Tibial nerve (tissue), 4 donors: Measurements from ENCODE around the gene NDUFB11. TPM values are rescaled to one million over a fixed set of nuclear protein-coding genes. Genes with fewer than 3 reads are reported as not detected.

Experiments used
- DNase-seq, 2 donors: peaks; one replicate each; pipeline ENCODE4 v3.0.0-alpha.2; 2019; ENCODE audit warnings: low spot score in 2 of 2
- H3K27ac ChIP-seq, 4 donors: fragments of 200-600 bp; sonication (generic) in 3 of 4; one replicate each; pipeline ENCODE4 v1.5.1; 2017 to 2019; ENCODE audit warnings: mild to moderate bottlenecking in 1 of 4
- H3K27me3 ChIP-seq, 2 donors: fragments of 200-600 bp; sonication (generic) in 1 of 2; one replicate each; pipeline versions ENCODE4 v1.5.1 to v1.6.0; 2017 to 2019
- H3K36me3 ChIP-seq, 3 donors: fragments of 200-600 bp; sonication (generic); one replicate each; pipeline ENCODE4 v1.5.1; 2018 to 2019
- H3K4me1 ChIP-seq, 4 donors: fragments of 200-600 bp; sonication (generic) in 3 of 4; one replicate each; pipeline ENCODE4 v1.5.1; 2017 to 2019
- H3K4me3 ChIP-seq, 4 donors: fragments of 200-600 bp; sonication (generic) in 3 of 4; one replicate each; pipeline ENCODE4 v1.5.1; 2017 to 2019; ENCODE audit warnings: mild to moderate bottlenecking in 1 of 4, moderate library complexity in 1 of 4
- H3K9me3 ChIP-seq, 4 donors: fragments of 200-600 bp; sonication (generic) in 3 of 4; one replicate each; pipeline ENCODE4 v1.5.1; 2017 to 2019
- CTCF ChIP-seq, 5 experiments: fragments of 200-600 bp in 3 of 5; fragments of 450-650 bp in 2 of 5; sonication (generic) in 3 of 5; IDR thresholded peaks; one replicate each; pipeline ENCODE4 v1.5.1; 2016 to 2019; ENCODE audit warnings: antibody characterized with exemption in 5 of 5, mild to moderate bottlenecking in 3 of 5, moderate library complexity in 2 of 5
- EP300 ChIP-seq, 2 donors: sonication (generic); formaldehyde crosslinking; IDR thresholded peaks; one replicate each; pipeline ENCODE4 v1.6.1; 2017; ENCODE audit warnings: antibody characterized with exemption in 2 of 2, mild to moderate bottlenecking in 1 of 2
- POLR2A ChIP-seq, 2 donors: fragments of 450-650 bp; IDR thresholded peaks; one replicate each; pipeline ENCODE4 v1.6.1; 2017; ENCODE audit warnings: antibody characterized with exemption in 2 of 2, mild to moderate bottlenecking in 2 of 2, moderate library complexity in 2 of 2
- WGBS, 2 donors: methylation state at CpG; one replicate each; pipeline ENCODE4 v1.1.5; 2018; 5-methylcytosine and 5-hydroxymethylcytosine counted together
- total RNA-seq, 4 donors: library from RNA; depleted of rRNA; stranded (reverse); fragments of >200 nt; gene quantifications; one replicate each; pipeline ENCODE4 v1.1.0, GENCODE V29; 2016

NDUFB11 gene
- total RNA-seq, 4 donors from 2014 or later = 45.4 to 78.1 (median 60.5) TPM

DNA sequence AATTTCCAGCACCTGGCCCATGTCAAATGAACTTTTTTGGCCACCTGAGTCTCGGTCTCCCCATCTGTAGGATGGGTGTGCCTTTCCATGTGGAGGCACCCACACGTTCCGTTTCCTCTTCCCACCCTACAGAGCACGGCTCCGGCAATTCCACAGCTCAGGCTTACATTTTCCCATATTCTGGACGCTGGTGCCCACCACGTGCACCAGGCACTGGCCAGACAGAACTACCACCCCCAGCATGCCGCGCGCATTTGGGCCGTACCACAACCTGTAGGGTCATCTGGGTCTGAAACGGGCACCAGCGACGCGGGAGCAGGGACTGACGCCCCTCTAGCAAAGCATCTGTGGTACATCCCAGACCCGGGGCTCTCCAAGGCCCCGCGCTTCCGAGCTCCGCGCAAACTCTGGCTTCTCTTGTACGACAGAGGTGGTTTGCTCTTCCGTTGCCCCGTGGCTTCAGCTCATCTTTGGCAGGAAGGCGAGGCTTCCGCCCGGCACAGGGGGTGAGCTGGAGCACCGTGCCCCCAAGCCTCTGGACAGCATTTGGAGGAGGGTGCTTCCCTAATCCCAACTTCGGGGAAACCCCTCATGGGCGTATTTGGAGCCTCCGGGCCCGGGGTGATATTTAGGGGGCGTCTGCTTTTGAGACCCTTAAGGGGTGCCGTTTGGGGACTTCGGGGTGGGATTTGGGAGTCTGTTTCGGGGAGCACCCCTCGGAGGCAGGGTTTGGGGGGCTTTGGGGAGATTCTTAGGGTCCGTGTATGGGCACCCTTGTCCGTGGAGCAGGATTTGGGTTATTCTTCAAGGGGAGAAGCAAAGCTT lies 46.2 kb upstream of the NDUFB11 start:
- peak; percentile 62 to 70 for DNase-seq
- Histone ChIP-seq H3K4me3 (peak overlapping the region; percentile 33 to 61 (median 48)), H3K27ac (peak overlapping the region in 3 of 4 donors; percentile 19 to 77 (median 70)), H3K27me3 (peaks cover 0 to 12% of the 10 kb centered on the region in 2 donors), H3K9me3 (no peaks in the 10 kb centered on the region), H3K4me1 (peaks cover 0 to 32% (median 8%) of the 10 kb centered on the region in 4 donors), H3K36me3 (peaks cover 0 to 17% (median 0%) of the 10 kb centered on the region in 3 donors)
- TF ChIP-seq POLR2A (IDR thresholded peaks at IDR 0.05) (peak in 1 of 2 donors; percentile 36), EP300 (IDR thresholded peaks at IDR 0.05) (peak in 1 of 2 donors; percentile 71), CTCF (IDR thresholded peaks at IDR 0.05) (peak in 1 of 5 experiments; percentile 10)
- WGBS, 2 donors = 4 to 34% methylated on average over 10 to 40 of the region's 40 CpGs

DNA sequence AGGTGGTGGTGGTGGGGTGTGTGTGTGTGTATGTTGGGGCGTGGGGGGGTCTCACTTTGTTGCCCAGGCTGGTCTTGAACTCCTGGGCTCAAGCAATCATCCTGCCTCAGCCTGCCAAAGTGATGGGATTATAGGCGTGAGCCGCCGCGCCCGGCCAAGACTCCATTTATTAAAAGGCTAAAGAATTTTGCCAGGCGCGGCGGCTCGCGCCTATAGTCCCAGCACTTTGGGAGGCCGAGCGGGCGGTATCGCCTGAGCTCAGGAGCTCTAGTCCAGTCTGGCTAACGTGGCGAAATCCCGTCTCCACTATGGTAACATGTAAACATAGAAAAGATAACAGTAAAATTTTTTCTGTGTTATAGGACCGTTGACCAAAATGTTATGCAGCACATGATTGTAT lies 45.4 kb upstream of the NDUFB11 start:
- H3K4me1 ChIP-seq = peaks cover 0 to 24% (median 4%) of the 10 kb centered on the region in 4 donors
- no peak for DNase-seq
- no peaks in the 10 kb centered on the region for H3K9me3 ChIP-seq
- H3K4me3 ChIP-seq = no peak overlapping the region
- no peak overlapping the region for H3K27ac ChIP-seq
- peaks cover 0 to 12% of the 10 kb centered on the region in 2 donors for H3K27me3 ChIP-seq
- 73 to 78% methylated on average over 15 to 19 of the region's 19 CpGs for WGBS, 2 donors
- H3K36me3 ChIP-seq = peaks cover 0 to 25% (median 0%) of the 10 kb centered on the region in 3 donors
- TF ChIP-seq POLR2A (IDR thresholded peaks at IDR 0.05) (no peak), EP300 (IDR thresholded peaks at IDR 0.05) (no peak), CTCF (IDR thresholded peaks at IDR 0.05) (no peak)

DNA sequence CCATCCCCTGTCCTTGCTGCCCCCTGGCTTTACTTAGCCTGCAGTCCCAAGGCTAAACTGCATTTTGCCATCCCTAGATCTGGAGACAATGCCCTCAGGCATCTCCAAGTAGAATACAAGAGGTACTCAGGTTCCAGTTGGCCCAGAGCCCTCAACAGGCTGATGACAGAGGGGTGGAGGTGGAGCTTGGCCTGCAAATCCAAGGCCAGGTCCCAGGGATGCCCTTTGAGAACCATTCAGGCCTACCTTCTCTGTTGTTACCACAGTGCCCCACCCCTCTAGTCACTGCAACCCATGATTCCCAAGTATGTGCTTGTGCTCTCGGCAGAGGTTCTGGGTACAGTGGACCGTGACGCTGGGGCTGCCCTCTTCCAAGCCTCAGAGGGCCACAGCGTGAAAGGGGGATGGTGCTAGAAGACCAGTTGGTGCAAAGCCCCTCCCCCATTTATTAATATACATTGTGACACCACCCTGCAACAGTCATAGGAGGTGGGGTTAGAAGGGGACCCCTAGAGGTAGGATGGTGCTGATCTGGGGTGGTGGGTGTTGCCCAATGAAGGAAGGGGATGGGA lies 42.7 kb upstream of the NDUFB11 start:
- DNase-seq = no peak
- H3K27ac ChIP-seq = no peak overlapping the region
- TF ChIP-seq POLR2A (IDR thresholded peaks at IDR 0.05) (no peak), CTCF (IDR thresholded peaks at IDR 0.05) (no peak), EP300 (IDR thresholded peaks at IDR 0.05) (no peak)
- peaks cover 0 to 45% (median 0%) of the 10 kb centered on the region in 3 donors for H3K36me3 ChIP-seq
- peaks cover 0 to 11% (median 0%) of the 10 kb centered on the region in 4 donors for H3K4me1 ChIP-seq
- H3K4me3 ChIP-seq = no peak overlapping the region
- WGBS, 2 donors = 72 to 84% methylated on average over 4 of the region's 4 CpGs
- H3K9me3 ChIP-seq = no peaks in the 10 kb centered on the region
- peaks cover 0 to 18% of the 10 kb centered on the region in 2 donors for H3K27me3 ChIP-seq

GRCh38 chrX:47186096-47186740 lies 41.7 kb upstream of the NDUFB11 start:
- Histone ChIP-seq H3K4me1 (peaks cover 0 to 7% (median 0%) of the 10 kb centered on the region in 4 donors), H3K27ac (no peak overlapping the region), H3K9me3 (no peaks in the 10 kb centered on the region), H3K27me3 (peaks cover 0 to 18% of the 10 kb centered on the region in 2 donors), H3K36me3 (peaks cover 0 to 55% (median 0%) of the 10 kb centered on the region in 3 donors), H3K4me3 (no peak overlapping the region)
- no peak for TF ChIP-seq EP300 (IDR thresholded peaks at IDR 0.05)
- TF ChIP-seq POLR2A (IDR thresholded peaks at IDR 0.05) = no peak
- TF ChIP-seq CTCF (IDR thresholded peaks at IDR 0.05) = no peak
- no peak for DNase-seq
- WGBS, 2 donors = 92 to 93% methylated on average over 10 to 27 of the region's 27 CpGs
